SU-DHL-6 (cell line): Measurements from ENCODE around the gene PER2.

Source experiments
- H2AFZ ChIP-seq: fragments of 200-600 bp; sonication (generic); 2 replicates; pipeline ENCODE4 v1.6.1; 2014; ENCODE audit warnings: low read depth, mild to moderate bottlenecking, moderate library complexity, mixed read lengths, antibody characterized with exemption, low read length; ENCODE audit not compliant: severe bottlenecking
- H3F3A ChIP-seq: fragments of 200-600 bp; shearing (Covaris generic); 2 replicates; pipeline ENCODE4 v1.6.0; 2016; ENCODE audit warnings: antibody characterized with exemption, mild to moderate bottlenecking; ENCODE audit not compliant: insufficient read depth
- H3K27ac ChIP-seq: fragments of 200-600 bp; sonication (generic); 2 replicates; pipeline ENCODE4 v1.5.1; 2016; ENCODE audit warnings: low read depth, mild to moderate bottlenecking, low read length, moderate library complexity, mixed read lengths
- H3K27me3 ChIP-seq: fragments of 200-600 bp; sonication (generic), shearing (Covaris generic); 2 replicates; pipeline ENCODE4 v1.6.0; 2014; ENCODE audit warnings: mild to moderate bottlenecking, low read length
- H3K36me3 ChIP-seq: fragments of 200-600 bp; sonication (generic); 2 replicates; pipeline ENCODE4 v1.6.1; 2014; ENCODE audit warnings: mild to moderate bottlenecking, low read length, mixed read lengths
- H3K4me2 ChIP-seq: fragments of 300-600, 200-600 bp; shearing (Covaris generic), sonication (generic); 2 replicates; pipeline ENCODE4 v1.6.0; 2014; ENCODE audit warnings: low read length, low read depth, mild to moderate bottlenecking; ENCODE audit not compliant: poor library complexity, severe bottlenecking
- H3K4me3 ChIP-seq: fragments of 200-600 bp; sonication (generic); 2 replicates; pipeline ENCODE4 v1.5.1; 2014; ENCODE audit warnings: antibody characterized with exemption, low read length, mild to moderate bottlenecking, mixed read lengths; ENCODE audit not compliant: insufficient read depth, poor library complexity, severe bottlenecking
- H3K79me2 ChIP-seq: fragments of 200-600 bp; sonication (generic); 2 replicates; pipeline ENCODE4 v1.6.1; 2014; ENCODE audit warnings: mild to moderate bottlenecking, low read length, moderate library complexity; ENCODE audit not compliant: insufficient read depth
- H3K9ac ChIP-seq: fragments of 200-600 bp; sonication (generic); 2 replicates; pipeline ENCODE4 v1.7.0; 2014; ENCODE audit warnings: mild to moderate bottlenecking, low read length
- H3K9me2 ChIP-seq: fragments of 200-600 bp; sonication (generic); replicated peaks from 2 replicates; pipeline ENCODE4 v1.6.1; 2014; ENCODE audit warnings: low read length; ENCODE audit not compliant: insufficient read depth
- H3K9me3 ChIP-seq: fragments of 200-600 bp; sonication (generic); 2 replicates; pipeline ENCODE4 v1.6.1; 2014; ENCODE audit warnings: low read length, mixed read lengths; ENCODE audit not compliant: insufficient read depth
- H4K20me1 ChIP-seq: fragments of 200-600 bp; sonication (generic); 2 replicates; pipeline ENCODE4 v1.6.1; 2014; ENCODE audit warnings: low read depth, mild to moderate bottlenecking, antibody characterized with exemption, low read length, moderate library complexity, mixed read lengths
- CTCF ChIP-seq: fragments of 200-600 bp; sonication (generic); IDR thresholded peaks from one replicate; pipeline ENCODE4 v1.5.1; 2017; ENCODE audit warnings: antibody characterized with exemption, mild to moderate bottlenecking, low read length, moderate library complexity; ENCODE audit not compliant: insufficient read depth, poor library complexity, severe bottlenecking
- EZH2phosphoT487 ChIP-seq: fragments of 200-600 bp; sonication (generic), shearing (Covaris generic); conservative IDR thresholded peaks from 2 replicates; pipeline ENCODE4 v1.6.1; 2018; ENCODE audit warnings: mild to moderate bottlenecking, antibody characterized with exemption, low read length, moderate library complexity, mixed read lengths

PER2 gene

DNA sequence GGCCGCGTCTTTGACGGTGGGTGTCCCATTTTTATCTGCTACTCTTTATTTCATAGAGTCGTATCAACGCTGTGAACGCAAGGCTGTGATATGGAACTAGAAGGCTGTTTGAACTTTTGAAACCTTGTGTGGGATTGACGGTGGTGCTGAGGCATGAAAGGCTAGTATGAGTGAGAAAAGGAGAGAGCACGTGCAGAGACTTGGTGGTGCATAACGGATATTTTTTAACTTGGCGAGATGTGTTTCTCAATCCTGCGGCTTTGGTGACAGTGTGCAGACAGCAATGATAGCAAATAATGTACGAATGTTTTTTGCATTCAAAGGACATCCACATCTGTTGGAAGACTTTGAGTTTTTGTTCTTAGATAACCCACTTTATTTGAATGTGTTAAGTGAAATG lies 54.8 kb downstream of the PER2 start:
- Histone ChIP-seq H3K9ac (no peak overlapping the region), H2AFZ (no peak overlapping the region), H3K9me3 (no peaks in the 10 kb centered on the region), H3K4me3 (no peak overlapping the region), H4K20me1 (no peaks in the 10 kb centered on the region), H3K27me3 (no peaks in the 10 kb centered on the region), H3K9me2 (no peaks in the 10 kb centered on the region), H3K36me3 (no peaks in the 10 kb centered on the region), H3K27ac (no peak overlapping the region), H3F3A (no peaks in the 10 kb centered on the region), H3K4me2 (no peak overlapping the region), H3K79me2 (no peaks in the 10 kb centered on the region)
- no peak for TF ChIP-seq CTCF
- TF ChIP-seq EZH2phosphoT487 = no peak

GRCh38 chr2:238231809-238232208 lies 56.6 kb downstream of the PER2 start:
- TF ChIP-seq CTCF (no peak), EZH2phosphoT487 (no peak)
- Histone ChIP-seq H3K27ac (no peak overlapping the region), H3K9me3 (no peaks in the 10 kb centered on the region), H3K36me3 (no peaks in the 10 kb centered on the region), H3F3A (no peaks in the 10 kb centered on the region), H4K20me1 (no peaks in the 10 kb centered on the region), H3K4me2 (peak overlapping the region; percentile 53), H3K9ac (no peak overlapping the region), H3K79me2 (no peaks in the 10 kb centered on the region), H3K9me2 (no peaks in the 10 kb centered on the region), H3K4me3 (no peak overlapping the region), H3K27me3 (no peaks in the 10 kb centered on the region), H2AFZ (no peak overlapping the region)

- no peaks in the 10 kb centered on the region for H3K9me3 ChIP-seq
- H3K9me2 ChIP-seq = no peaks in the 10 kb centered on the region
- H3K9ac ChIP-seq = peak overlapping the region; percentile 46
- H4K20me1 ChIP-seq = no peaks in the 10 kb centered on the region
- H3K27ac ChIP-seq = no peak overlapping the region
- H3K27me3 ChIP-seq = no peaks in the 10 kb centered on the region
- peak overlapping the region; percentile 53 for H3K4me2 ChIP-seq
- H3K4me3 ChIP-seq = peak overlapping the region; percentile 41
- TF ChIP-seq EZH2phosphoT487 (no peak), CTCF (no peak)
- no peaks in the 10 kb centered on the region for H3F3A ChIP-seq
- H2AFZ ChIP-seq = peak overlapping the region; percentile 35
- H3K79me2 ChIP-seq = no peaks in the 10 kb centered on the region
- no peaks in the 10 kb centered on the region for H3K36me3 ChIP-seq
These were observed 57.1 kb downstream of the PER2 start for GRCh38 chr2:238231251-238231793.
